IPS-18c (cell line): ENCODE measurements around the gene CHSY1.

Source experiments
- H3K4me3 ChIP-seq: 2 replicates; pipeline ENCODE4 v1.7.0; 2013; ENCODE audit warnings: low read depth, mild to moderate bottlenecking, low read length, moderate library complexity; ENCODE audit not compliant: insufficient read depth
- H3K9me3 ChIP-seq: one replicate; pipeline ENCODE4 v1.6.1; 2013; ENCODE audit warnings: mild to moderate bottlenecking, low read length, moderate library complexity; ENCODE audit not compliant: control insufficient read depth, insufficient read depth

CHSY1 gene

GRCh38 chr15:101203607-101204189, 48.1 kb downstream of the CHSY1 start:
- H3K4me3 ChIP-seq = no peak overlapping the region
- no peaks in the 10 kb centered on the region for H3K9me3 ChIP-seq

- Histone ChIP-seq H3K4me3 (no peak overlapping the region), H3K9me3 (no peaks in the 10 kb centered on the region)
These were observed 48.7 kb downstream of the CHSY1 start for GRCh38 chr15:101203029-101203573.

- H3K4me3 ChIP-seq = no peak overlapping the region
- H3K9me3 ChIP-seq = no peaks in the 10 kb centered on the region
These were observed 50.3 kb downstream of the CHSY1 start for GRCh38 chr15:101201411-101202174.

- no peaks in the 10 kb centered on the region for H3K9me3 ChIP-seq
- H3K4me3 ChIP-seq = no peak overlapping the region
These were observed 51.7 kb downstream of the CHSY1 start for GRCh38 chr15:101200181-101200580.

- H3K4me3 ChIP-seq = peak overlapping the region; percentile 15; the same call in 1 of the 2 replicates
These were observed 53.0 kb downstream of the CHSY1 start for GRCh38 chr15:101198800-101199199.

GRCh38 chr15:101198031-101198575, 53.7 kb downstream of the CHSY1 start:
- H3K4me3 ChIP-seq = no peak overlapping the region
- no peaks in the 10 kb centered on the region for H3K9me3 ChIP-seq

More at GRCh38 chr15:101198800-101199199, 53.0 kb downstream of the CHSY1 start:
- H3K9me3 ChIP-seq = no peaks in the 10 kb centered on the region

- H3K4me3 ChIP-seq = no peak overlapping the region
- no peaks in the 10 kb centered on the region for H3K9me3 ChIP-seq
These were observed 57.2 kb downstream of the CHSY1 start for GRCh38 chr15:101194546-101195125.

- H3K4me3 ChIP-seq = no peak overlapping the region
- no peaks in the 10 kb centered on the region for H3K9me3 ChIP-seq
These were observed 57.9 kb downstream of the CHSY1 start for GRCh38 chr15:101193806-101194545.

- no peaks in the 10 kb centered on the region for H3K9me3 ChIP-seq
- no peak overlapping the region for H3K4me3 ChIP-seq
These were observed 58.7 kb downstream of the CHSY1 start for GRCh38 chr15:101193120-101193644.

GRCh38 chr15:101192081-101192480, 59.8 kb downstream of the CHSY1 start:
- no peak overlapping the region for H3K4me3 ChIP-seq

GRCh38 chr15:101191242-101191641, 60.6 kb downstream of the CHSY1 start:
- H3K9me3 ChIP-seq = no peaks in the 10 kb centered on the region
- no peak overlapping the region for H3K4me3 ChIP-seq

More at GRCh38 chr15:101192081-101192480, 59.8 kb downstream of the CHSY1 start:
- H3K9me3 ChIP-seq = no peaks in the 10 kb centered on the region

GRCh38 chr15:101190092-101190595, 61.7 kb downstream of the CHSY1 start:
- no peak overlapping the region for H3K4me3 ChIP-seq
- H3K9me3 ChIP-seq = no peaks in the 10 kb centered on the region

GRCh38 chr15:101189409-101190091, 62.3 kb downstream of the CHSY1 start:
- H3K9me3 ChIP-seq = no peaks in the 10 kb centered on the region
- no peak overlapping the region for H3K4me3 ChIP-seq

- Histone ChIP-seq H3K4me3 (no peak overlapping the region), H3K9me3 (no peaks in the 10 kb centered on the region)
These were observed 63.0 kb downstream of the CHSY1 start for GRCh38 chr15:101188637-101189408.

- Histone ChIP-seq H3K9me3 (no peaks in the 10 kb centered on the region), H3K4me3 (no peak overlapping the region)
These were observed 63.8 kb downstream of the CHSY1 start for GRCh38 chr15:101187820-101188636.
